Measurements from ENCODE around the gene NRBF2.

Gene NRBF2

DNA sequence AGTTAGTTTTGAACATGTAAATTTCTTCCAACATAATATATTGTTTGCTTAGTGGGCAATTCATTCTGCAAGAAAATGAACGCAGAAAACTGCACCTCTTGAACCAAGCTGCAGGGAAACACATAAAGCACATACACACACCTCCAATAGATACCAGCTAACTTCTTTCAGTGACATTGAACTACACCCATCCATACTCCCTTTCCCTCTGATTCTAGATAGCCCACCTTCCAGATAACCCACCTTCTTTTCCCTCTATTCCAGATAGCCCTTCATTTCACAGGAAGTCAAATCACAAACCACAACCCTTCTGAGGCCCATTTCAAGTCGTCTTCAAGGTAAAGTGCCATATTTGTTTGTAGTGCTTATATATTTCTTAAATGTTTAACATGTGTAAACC is 28.5 kb downstream of the NRBF2 start:
- DNase-seq (ENCODE audit: low spot score), result no peak

DNA sequence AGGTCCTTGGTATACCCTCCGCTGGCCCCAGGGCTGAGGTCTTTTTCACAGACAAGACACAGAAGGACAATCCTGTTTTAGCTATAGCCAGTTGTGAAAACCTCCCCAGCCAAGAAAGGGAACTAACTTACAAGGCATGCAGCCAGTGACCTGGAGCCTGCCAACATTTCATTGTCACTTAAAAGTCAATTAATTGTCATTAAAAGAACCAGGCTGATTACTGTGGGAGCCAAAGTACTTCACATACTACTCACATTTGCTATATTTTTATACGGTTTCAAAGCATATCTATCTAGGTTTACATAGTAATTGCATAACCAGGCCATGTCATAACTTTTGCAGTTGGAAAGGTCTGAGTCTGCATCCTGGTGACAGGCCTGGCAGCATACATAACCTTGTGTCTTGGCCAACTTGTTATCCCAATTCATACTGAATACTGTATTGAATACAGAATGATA is 31.1 kb downstream of the NRBF2 start:
- no peak for DNase-seq (ENCODE audit: low spot score)

DNA sequence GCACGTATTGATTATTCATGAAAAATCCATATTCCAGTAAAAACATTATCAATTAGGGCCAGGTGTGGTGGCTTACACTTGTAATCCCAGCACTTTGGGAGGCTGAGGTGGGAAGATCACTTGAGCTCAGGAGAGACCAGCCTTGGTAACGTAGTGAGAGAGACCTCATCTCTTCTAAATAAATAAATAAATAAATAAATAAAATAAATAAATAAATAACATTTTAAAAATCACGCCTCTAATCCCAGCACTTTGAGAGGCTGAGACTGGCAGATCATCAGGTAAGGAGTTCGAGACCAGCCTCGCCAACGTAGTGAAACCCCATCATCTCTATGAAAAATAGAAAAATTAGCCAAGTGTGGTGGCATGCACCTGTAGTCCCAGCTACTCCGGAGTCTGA is 32.1 kb downstream of the NRBF2 start:
- DNase-seq (ENCODE audit: low spot score), result no peak

DNA sequence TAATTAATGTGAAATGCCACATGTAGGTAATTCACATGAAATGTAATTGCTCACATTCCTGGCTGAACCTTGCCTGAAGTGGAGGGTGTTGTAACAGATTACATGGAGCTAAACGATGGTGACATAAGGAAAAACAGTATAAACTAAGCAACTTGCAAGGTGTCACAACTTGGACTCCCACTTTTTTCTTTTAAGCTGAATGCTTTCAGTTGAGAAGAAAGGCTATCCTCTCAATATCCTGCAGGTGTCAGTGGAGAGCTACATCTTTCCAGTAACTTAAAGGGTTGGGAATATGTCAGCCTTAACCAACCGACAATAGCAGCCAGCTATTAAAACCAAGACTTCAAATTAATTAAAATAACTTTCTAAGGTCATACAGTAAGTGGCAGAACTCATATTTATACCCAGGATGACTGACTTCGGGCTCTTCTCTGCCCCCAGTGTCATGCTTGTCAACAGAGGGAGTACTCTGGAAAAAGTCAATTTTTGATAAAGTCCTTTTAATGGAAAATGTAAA is 33.7 kb downstream of the NRBF2 start:
- peak; percentile 63 for DNase-seq (ENCODE audit: low spot score)

DNA sequence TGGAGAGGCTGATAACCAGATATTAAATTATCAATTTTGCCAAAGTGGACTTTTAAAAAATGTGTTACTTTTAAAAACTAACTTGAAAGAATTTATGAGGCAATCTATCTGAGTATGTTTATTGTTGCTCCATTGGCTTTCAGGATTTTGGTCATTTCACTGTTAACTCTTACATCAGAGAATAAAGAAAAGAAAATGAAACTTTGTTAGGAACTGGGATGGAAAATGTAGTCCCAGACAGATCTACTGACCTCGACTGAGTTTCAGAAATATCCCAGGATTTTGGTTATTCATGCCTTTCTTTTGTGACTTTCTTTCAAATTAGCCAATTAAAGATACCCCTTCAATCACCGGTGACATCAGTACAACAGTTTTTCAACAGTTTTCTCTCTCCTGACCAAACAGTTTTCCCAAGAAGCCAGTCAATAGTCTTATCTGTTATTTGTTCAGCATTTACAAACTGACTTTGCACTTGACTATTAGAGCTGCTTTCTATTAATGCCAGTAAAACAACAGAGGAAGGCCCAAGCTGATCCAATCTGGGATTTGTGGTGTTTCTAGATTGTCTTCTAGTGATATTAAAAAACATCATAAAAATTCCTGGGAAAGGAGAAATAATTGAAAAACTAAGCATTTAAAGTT is 35.8 kb downstream of the NRBF2 start:
- DNase-seq (ENCODE audit: low spot score), result no peak

DNA sequence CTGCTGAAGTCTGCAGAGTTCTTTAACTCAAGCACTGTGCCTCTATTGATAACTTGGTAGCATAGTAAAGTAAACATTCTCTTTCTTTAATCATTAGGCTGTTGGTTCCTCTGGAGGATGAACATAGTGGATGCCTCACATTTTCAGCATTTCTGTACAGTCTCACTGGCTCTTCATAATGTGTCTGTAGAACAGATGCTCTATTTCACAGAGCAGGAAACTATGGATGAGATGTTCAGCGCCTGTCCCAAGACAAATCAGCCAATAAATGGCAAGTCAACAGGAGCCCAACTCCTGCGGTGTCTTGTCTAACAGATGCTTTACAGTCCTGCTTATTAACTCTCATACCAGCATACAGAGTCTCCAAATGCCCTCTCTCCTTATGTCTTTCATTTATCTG is 36.5 kb downstream of the NRBF2 start:
- no peak for DNase-seq (ENCODE audit: low spot score)

DNA sequence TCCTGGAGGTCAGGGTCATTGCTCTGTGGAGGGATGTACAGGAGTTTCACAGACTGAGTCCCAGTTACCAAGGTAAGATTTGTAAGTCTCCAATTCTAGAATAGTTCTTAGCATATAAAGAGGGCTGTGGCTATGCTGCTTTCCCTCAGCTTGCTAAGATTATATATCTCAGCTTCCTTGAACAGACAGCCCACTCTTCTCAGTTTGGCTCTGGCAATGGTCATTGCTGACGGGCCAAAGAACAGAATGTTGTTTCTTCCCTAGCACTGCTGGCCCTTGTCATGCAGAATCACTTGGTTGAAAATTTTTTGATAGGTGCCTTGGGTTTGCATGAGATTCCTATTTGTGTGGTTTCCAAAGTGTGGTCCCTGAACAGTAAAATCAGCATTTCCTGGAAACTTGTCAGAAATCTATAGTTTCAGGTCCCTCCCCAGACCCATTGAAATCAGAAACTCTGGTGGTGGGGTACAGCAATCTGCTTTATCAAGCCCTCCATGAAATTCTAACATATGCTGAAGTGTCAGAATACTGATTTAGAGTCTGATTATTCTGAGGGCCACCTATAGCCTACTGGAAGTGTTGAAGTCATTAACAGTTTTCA is 38.2 kb downstream of the NRBF2 start:
- DNase-seq (ENCODE audit: low spot score), result no peak

DNA sequence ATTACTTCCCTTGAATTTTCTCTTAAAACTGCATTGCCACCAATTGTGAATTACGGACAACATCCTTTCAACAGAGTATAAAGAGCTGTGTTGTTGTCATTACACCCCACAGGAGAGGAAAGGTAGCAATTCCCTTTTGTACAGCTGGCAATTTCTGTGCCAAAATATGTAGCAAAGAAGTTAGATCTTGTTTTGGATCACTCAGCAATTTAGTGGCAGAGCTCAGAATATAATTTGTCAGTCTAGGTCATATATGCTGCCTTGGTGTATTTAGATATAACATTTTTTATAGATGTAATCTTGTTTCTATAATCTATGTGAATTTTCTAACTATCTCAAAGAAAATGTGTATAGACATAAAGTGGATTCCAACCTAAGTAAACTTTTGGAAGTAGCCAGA is 38.8 kb downstream of the NRBF2 start:
- DNase-seq (ENCODE audit: low spot score), result no peak

DNA sequence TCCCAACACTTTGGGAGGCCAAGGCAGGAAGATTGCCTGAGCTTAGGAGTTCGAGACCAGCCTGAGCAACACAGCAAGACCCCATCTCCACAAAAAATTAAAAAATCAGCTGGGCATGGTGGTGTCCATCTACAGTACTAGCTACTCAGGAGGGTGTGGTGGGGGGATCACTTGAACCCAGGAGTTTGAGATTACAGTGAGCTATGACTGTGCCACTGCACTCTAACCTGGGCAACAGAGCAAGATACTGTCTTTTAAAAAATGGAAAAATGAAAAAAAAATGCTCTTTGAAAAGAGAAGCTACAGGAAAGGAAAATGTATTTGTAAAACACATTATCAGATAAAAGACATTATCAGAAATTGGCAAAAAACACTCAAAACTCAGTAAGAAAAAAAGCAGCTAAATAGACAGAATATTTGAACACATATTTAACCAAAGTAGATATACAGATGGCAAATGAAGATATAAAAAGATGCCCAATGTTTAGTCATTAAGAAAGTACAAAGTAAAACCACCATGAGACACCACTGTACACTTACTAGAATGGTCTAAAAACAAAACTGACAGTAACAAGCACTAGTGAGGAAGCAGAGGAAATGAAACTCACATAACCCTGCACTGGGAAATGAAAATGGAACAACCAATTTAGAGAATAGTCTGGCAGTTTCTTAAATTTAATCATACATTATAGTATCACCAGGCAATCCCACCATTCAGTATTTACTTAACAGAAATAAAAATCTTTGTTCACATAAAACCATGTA is 40.5 kb downstream of the NRBF2 start:
- no peak for DNase-seq (ENCODE audit: low spot score)

DNA sequence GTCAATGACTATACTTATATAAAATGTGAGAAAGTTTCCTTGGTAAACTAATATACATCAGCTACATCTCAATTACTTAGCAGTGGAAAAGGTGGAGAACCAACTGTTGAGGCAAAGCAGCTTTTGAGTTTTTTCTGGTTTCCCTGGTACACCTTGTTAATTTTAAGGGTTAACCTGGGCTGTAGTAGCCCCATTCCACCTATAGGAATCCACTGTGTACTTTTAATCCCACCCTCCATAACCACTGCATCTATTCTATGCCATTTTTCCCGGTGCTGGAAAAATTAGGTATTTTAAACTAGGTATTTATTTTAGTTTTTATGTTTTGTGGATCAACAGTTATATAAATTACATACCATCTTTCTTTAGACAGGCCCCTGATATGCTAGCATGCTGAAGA is 42.4 kb downstream of the NRBF2 start:
- DNase-seq (ENCODE audit: low spot score), result no peak

DNA sequence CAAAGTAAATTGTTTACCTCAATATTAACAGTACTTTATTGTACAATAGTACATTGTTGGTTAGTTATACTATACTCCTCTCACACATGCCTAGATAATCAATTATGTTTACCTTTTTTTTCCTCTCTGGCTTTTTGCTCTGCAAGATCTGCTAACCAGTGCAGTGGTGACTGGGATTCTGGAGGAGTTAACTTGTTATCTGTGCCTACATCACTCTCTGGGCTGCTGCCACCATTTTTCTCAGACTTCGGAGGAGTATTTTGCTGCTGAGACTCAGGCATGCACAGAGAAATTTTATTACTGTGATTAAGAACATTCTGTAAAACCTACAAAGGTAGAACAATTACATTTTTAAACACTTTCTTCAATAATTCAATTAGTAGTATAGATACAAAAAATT is 59.7 kb downstream of the NRBF2 start:
- peak; percentile 33 for DNase-seq (ENCODE audit: low spot score)

DNA sequence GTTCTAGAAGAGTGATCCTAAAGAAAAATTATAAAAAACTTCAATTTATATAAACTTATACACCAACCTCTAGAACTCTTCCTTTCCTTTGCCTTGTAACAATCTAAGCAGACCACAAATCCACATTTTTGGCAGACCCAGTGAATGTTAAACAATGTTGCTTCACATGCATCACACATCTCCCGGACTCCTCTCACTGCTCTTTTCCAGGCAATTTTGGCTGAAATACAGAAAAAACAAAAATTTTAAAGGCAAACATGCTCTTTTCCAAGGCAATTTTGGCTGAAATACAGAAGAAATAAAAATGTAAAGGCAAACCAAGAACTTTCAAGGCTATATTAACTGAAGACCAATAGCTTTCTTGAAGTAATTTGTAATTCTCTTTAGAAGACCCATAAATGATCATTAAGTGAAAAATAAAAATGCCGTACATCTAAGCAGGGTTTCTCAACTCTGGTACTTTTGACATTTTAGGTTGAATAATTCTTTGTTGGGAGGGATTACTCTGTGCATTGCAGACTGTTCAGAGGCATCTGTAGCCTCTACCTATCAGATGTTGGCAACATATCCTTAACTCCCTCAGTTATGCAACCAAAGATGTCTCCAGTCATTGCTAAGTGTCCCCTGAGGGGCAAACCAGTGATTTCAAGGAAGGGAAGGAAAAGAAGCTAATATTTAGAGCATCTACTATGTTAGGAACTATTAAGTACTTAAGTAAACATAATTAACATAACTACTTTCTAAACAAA is 64.4 kb downstream of the NRBF2 start:
- DNase-seq (ENCODE audit: low spot score), result peak; percentile 68

DNA sequence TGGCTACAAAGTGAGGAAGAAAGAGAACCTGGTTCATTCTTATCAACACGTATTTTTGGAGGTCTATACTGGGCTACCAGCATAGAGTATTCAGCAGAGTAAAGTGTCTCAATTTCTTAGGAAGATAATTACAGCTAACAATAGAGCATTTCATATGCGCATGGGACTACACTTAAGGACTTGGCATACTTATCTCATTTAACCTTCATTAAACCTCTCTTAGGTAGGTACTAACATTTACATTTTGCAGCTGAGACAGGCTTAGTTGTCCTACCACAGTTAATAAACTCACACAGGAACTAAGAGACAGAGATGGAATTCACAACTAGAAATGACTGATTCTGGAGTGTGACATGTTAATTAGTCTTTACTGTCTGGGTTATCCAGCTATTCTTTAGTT is 66.6 kb downstream of the NRBF2 start:
- DNase-seq (ENCODE audit: low spot score), result no peak

DNA sequence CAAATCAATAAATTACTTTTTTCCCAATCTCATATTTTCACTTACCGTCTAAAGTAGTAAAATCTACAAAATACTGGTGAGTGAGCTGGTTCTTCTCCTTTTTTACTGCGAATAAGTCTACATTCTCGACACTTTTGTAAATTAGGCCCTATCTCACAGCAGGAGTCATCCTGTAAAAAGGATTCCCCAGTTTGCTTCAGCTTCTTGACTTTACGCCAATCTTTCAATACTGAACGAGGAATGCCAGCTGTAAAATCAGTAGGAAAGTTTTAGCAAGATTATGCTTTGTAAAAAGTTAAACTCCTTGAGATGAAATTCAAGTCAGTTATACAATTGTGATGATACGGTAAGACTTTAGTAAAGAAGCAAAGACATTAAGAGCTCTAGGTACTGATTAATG is 67.3 kb downstream of the NRBF2 start:
- DNase-seq (ENCODE audit: low spot score), result no peak

DNA sequence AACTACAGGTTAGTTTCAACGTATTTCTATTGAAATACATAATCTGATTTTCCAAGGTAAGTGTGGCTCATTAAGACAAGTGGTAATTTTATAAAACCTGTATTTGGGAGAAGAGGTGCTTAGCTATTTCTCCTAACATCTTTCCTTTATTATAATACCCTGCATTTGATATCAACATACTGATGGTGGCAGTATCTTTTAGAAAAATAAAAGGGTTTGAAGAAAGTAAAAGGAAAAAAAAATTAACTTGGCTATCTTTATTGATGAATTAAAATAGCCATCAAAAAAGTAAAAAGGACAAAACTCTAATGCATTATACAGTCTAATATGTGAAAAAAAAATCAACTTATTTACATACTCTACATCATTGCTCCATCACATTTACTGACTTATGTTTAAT is 68.0 kb downstream of the NRBF2 start:
- no peak for DNase-seq (ENCODE audit: low spot score)

Measured in GM03348 (cell line).